Fibroblast of peridontal ligament (primary cell): ENCODE data around the gene MITF.
"Not testable (repeated sequence)": the region's sequence is repeated elsewhere in the genome, so short reads cannot be mapped to it uniquely, and the experiment has no call there.

Experiments used
- DNase-seq: peaks from one replicate; pipeline ENCODE4 v3.0.0-alpha.2; 2010; ENCODE audit errors: extremely low read depth

MITF gene

DNA sequence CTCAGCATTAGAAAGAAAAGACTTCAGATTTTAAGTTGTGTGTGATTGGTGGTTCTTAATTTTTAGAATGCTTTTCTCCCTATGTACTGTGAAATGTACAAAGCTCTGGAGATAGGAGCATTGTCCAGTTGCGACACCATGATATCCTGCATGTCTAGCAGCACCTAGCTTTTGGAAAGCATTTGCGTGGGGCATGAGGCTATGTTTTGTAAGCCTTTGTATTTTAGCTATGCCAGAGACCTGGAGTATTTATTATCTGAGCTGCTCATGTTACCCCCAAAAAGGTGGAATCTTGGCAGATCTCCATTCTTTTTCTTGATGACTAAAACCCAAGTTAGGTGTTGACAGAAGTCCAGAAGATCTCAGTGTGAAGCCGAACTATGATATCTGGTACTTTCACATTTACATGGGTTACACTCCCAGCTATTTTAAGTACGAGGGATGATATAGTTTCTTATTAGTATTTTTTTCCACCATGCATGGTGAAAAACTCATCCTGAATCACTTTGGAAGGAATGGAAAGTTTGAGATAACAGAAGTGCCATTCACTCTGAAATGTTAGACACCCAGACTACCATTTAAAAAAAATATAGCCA, 133.6 kb downstream of the MITF start:
- no peak for DNase-seq

GRCh38 chr3:69876073-69876472, 136.8 kb downstream of the MITF start:
- DNase-seq: no peak

GRCh38 chr3:69878254-69878653, 139.0 kb downstream of the MITF start:
- no peak for DNase-seq

DNA sequence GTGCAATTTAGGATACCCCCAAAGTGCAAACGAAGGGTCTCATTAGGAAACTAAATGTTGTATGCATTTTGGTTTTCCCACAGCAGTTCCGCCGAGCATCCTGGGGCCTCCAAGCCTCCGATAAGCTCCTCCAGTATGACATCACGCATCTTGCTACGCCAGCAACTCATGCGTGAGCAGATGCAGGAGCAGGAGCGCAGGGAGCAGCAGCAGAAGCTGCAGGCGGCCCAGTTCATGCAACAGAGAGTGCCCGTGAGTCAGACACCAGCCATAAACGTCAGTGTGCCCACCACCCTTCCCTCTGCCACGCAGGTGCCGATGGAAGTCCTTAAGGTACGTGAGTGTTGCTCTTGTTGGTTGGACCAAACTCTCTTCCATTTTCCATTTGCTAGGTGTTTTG, 139.8 kb downstream of the MITF start:
- DNase-seq: no peak

GRCh38 chr3:69880069-69880640, 140.9 kb downstream of the MITF start:
- no peak for DNase-seq

- DNase-seq: no peak
Observed at GRCh38 chr3:69881051-69881450, 141.8 kb downstream of the MITF start.

DNA sequence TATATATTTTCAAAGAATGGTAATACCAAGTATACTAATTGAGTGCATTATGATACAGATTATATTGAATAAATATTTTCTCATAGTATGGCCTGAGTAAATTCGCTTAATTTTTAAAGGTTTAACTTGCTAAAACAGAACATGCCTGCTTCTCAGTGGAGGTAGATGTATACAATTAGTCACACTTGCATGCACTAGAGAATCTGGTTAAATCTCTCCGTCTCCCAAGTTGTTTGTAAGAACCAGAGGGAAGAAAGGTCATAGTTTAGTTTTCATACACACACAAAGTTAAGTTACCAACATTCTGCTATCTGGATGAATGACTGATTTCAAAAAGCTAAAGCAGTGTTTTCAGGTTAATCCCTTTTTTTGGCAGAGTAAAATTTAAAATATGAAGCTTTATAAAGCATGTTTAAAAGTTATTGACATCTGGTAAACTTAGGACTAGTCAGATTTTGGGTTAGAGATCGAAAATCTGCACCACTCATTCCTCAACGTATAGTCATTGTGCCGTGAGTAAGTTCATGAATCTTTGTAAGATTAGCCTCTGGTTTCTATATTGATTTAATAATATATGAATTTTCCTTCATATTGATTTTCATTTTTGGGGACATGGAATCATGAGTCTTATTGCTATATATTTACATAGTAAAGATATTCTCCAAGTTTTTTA, 142.6 kb downstream of the MITF start:
- no peak for DNase-seq

DNA sequence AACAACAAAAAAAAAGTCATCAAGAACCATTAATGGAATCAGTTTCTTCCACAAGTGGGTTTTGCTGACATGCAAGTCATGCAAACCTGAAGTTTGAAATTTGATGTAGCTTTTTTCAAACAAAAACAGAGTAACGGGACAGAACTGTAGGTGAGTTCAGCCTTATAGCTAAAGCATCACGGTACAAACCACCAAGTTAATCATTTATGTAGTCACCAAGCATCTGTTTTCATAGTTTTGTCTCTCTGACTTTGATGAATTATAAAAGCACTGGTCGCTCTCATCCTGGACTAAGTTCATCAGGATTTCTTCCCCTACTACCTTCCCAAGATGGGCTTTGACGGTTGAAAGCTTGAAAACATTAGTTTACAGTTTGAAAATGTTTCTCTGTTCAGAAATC, 143.3 kb downstream of the MITF start:
- DNase-seq: no peak

- DNase-seq: no peak
Observed at GRCh38 chr3:69888040-69888942, 149.0 kb downstream of the MITF start.

DNA sequence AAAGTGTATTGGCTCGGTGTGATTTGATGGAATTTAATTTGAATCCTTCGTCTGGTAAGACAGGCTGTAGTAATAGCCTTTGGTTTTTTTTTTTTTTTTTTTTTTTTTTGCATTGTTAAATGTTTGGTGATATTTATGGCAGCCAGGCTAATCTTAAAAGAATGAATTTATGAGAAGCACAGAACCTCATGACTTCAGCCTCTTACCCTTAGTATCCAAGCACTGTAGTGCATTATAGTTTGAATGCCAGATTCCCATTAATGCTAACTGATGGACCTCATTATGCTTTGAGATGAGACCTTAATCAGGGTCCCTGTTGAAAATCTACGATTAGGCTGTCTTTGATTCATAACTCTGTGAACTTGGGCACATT, 149.7 kb downstream of the MITF start:
- DNase-seq: no peak

DNA sequence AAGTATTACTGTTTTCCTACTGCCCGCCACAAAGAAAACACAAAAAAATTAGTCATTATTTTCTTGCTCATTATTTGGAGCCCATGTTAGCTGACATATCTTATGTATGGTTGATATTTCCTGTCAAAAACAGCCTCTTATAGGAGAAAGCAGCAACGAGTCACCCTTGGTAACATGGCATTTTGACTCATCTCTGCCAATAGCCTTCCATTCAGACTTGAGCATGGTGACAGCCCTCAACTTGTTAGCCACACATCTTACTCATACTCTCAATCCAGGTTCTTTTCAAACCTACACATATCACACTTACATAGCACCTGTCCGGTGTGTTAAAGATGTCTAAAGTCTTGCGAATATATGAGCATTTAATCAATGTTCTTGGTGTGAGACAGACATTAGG, 150.8 kb downstream of the MITF start:
- no peak for DNase-seq

DNA sequence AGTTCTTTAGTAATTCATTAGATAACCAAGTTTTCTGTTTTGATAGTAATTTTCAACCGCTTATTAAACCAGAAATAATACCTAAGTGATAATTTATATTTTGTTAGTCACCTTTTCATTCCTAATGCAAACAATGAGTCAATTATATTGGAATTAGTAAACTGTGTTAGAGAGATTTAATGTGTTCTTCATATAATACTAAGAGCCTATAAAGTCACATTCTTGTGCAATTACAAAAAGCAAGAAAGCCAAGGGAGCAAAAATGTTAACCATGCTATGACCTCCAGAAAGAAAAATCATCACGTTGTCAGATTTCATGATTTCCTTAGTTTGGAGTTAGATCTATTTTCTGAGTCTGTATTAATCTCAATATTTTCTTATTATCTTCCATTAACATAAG, 151.4 kb downstream of the MITF start:
- no peak for DNase-seq

DNA sequence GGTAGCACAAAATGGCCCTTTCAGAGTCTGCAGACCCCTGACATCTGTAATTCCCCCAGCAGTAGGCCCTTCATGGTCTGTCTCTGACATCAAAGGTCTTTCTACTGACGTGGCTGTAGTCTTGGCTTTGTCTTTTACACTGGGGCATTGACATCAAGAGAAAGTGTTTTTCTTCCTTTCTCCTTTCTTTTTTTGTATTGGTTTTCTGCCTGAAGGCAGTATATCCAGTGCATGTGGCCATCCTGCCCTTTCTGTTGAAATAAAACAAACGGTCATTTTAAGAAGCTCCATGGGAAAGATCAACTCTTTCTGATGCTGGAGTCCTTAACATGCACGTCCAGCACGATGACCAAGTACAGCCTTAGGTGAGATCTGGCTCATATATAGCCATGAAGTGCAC, 153.4 kb downstream of the MITF start:
- no peak for DNase-seq

DNA sequence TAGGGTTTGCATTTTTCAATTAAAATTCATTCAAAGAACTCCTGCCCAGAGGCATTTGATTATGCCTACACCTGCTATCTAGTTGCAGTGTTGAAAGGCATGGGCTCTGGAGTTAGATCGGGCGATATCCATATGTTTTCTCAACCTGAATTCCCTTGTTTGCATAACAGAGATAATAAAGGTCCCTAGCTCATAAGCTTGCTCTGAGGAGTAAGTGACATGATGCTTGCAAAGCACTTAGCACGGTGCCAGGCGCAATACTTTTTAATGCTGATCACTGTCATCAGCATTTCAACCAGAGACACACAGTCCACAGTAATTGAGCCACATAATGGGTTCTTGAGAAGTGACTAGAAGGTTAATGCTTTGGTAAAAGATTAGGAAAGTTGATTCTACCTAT, 154.0 kb downstream of the MITF start:
- DNase-seq: no peak

- DNase-seq: no peak
Observed at GRCh38 chr3:69896095-69896494, 156.8 kb downstream of the MITF start.

DNA sequence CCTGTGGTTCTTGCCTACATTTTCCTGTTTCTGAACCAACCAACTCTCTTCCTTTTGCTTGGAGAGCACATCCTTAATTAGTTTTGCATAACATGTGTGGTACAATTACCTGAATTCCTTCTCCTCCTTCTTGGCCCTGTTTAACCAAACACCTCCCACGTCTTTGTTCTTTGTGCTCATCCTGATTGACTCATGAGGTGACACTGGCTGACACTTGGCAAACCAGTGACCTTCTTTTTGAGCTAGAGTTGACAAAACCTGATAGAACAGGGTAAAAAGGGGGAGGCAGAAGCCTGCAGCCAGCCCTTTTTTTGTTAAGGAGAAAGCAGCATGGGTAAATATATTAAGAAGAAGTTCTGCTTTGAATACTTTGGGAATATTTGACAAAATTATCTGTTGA, 161.1 kb downstream of the MITF start:
- DNase-seq: no peak

- no peak for DNase-seq
Observed at GRCh38 chr3:69901802-69902201, 162.5 kb downstream of the MITF start.

DNA sequence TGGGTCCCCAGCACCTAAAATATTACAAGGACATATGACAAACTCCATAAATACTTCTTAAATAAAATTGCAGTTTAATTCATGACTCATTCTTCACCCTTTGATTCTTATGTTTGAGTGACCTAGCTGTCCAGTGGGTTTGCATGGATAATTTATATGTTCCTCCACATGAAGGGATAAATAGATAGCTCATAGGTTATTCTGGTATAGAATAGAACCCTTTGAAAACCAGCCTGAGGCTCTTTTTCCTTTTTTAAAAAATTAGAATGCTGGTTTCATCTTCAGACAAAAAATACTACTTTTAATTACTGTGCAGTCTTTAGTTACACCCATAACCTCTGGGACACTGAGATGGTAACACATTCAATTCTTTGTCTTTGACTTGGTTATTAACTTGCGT, 163.1 kb downstream of the MITF start:
- no peak for DNase-seq

DNA sequence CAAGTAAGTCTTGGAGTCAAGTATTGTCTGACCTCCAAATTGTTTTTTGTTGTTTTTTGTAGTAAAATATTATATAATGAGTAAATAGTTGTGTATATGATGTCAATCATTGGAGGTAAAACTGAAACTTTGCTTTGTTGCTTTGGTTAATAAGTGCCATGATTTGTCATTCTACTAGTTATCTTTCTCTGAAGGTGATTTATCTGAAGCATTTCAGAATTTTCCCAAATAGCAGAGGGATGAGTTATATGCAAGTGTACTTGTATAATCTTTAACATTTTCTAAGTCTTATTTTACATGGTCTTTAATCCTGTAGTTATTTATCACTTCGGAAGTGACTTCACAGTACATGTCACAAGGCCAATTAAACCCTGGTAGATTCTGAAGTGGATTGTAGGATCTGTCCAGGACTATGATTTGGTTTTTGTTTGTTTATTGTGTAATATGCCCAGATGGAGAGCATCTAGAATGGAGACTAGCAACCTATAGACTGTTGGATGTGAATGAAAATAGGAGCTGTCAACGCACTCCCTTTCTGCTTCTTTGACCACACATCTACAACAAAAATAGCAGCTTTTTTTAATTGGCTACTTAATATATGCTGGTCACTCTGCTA, 167.2 kb downstream of the MITF start:
- no peak for DNase-seq

DNA sequence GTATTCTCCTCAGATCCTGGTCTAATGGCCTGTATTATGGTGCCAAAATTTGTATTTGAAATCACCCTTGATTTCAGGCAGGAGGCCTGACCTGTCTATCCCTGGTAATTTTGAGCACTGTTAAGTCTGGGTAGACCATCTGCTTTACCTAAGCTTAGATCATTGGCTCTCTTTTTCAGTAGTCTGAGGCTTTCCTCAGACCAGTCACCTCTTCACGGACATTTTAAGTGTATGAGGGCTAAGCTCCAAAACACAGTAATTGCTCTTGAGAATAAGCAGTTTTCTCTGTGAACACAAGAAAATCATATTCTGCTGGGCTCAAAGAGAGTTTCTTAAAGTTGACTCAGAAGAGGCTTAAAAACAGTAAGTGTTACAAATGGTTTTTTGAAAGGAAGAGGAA, 168.3 kb downstream of the MITF start:
- no peak for DNase-seq

DNA sequence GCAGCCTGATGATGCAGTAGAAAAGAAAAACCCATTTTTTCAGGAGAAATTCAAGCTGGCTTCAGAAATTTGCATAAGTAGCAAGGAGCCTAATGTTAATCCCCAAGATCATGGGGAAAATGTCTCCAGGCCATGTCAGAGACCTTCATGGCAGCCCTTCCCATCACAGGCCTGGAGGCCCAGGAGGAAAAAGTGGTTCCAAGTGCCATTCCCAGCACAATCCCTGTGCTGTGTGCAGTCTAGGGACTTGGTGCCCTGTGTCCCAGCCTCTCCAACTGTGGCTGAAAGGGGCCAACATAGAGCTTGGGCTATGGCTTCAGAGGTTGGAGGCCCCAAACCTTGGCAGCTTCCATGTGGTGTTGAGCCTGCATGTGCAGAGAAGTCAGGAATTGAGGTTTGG, 170.6 kb downstream of the MITF start:
- not testable (repeated sequence) for DNase-seq

GRCh38 chr3:69913422-69913821, 174.2 kb downstream of the MITF start:
- no peak for DNase-seq
